HG02938 (cell line): Measurements from ENCODE around the gene ITGB8.

ENCODE experiments used
- ATAC-seq: cut with Tn5 transposase; IDR thresholded peaks from one replicate; pipeline ENCODE4 v1.9.1; 2021; ENCODE audit warnings: mild to moderate bottlenecking, moderate library complexity; ENCODE audit not compliant: unreplicated experiment

ITGB8 gene

GRCh38 chr7:20307119-20307518 lies 23.6 kb upstream of the ITGB8 start:
- ATAC-seq = peak; percentile 88

- ATAC-seq = no peak
Measured at GRCh38 chr7:20307901-20308300, 22.8 kb upstream of the ITGB8 start.

- no peak for ATAC-seq
Measured at GRCh38 chr7:20310301-20310700, 20.4 kb upstream of the ITGB8 start.

- ATAC-seq = peak; percentile 32
Measured at GRCh38 chr7:20310963-20311742, 19.5 kb upstream of the ITGB8 start.

GRCh38 chr7:20311743-20312042 lies 19.0 kb upstream of the ITGB8 start:
- no peak for ATAC-seq

- no peak for ATAC-seq
Measured at GRCh38 chr7:20312562-20312961, 18.1 kb upstream of the ITGB8 start.

GRCh38 chr7:20313626-20314025 lies 17.1 kb upstream of the ITGB8 start:
- no peak for ATAC-seq

GRCh38 chr7:20314198-20314597 lies 16.5 kb upstream of the ITGB8 start:
- ATAC-seq = no peak

- no peak for ATAC-seq
Measured at GRCh38 chr7:20316706-20317105, 14.0 kb upstream of the ITGB8 start.

GRCh38 chr7:20317413-20317812 lies 13.3 kb upstream of the ITGB8 start:
- ATAC-seq = no peak

- ATAC-seq = no peak
Measured at GRCh38 chr7:20318933-20319332, 11.8 kb upstream of the ITGB8 start.

- no peak for ATAC-seq
Measured at GRCh38 chr7:20320322-20320721, 10.4 kb upstream of the ITGB8 start.

- ATAC-seq = no peak
Measured at GRCh38 chr7:20320786-20321185, 9.9 kb upstream of the ITGB8 start.

- ATAC-seq = no peak
Measured at GRCh38 chr7:20323595-20323994, 7.1 kb upstream of the ITGB8 start.

- ATAC-seq = no peak
Measured at GRCh38 chr7:20326342-20326741, 4.4 kb upstream of the ITGB8 start.

- ATAC-seq = no peak
Measured at GRCh38 chr7:20327055-20327454, 3.6 kb upstream of the ITGB8 start.

GRCh38 chr7:20328027-20328426 lies 2.7 kb upstream of the ITGB8 start:
- no peak for ATAC-seq

- no peak for ATAC-seq
Measured at GRCh38 chr7:20328692-20329091, 2.0 kb upstream of the ITGB8 start.

GRCh38 chr7:20329389-20330238 lies 1.1 kb upstream of the ITGB8 start:
- ATAC-seq = peak; percentile 35

GRCh38 chr7:20330928-20331909 lies 519 bp downstream of the ITGB8 start:
- ATAC-seq = peak; percentile 21
